GM12801 (cell line): ENCODE data around the gene TCF19.

Experiments
- CTCF ChIP-seq: IDR thresholded peaks from one replicate; pipeline ENCODE4 v1.5.1; 2011; ENCODE audit warnings: control low read depth; ENCODE audit not compliant: insufficient read length; ENCODE audit errors: extremely low read depth

Gene TCF19

GRCh38 chr6:31210741-31211532 is 52.5 kb downstream of the TCF19 start:
- TF ChIP-seq CTCF = no peak
